Measurements from ENCODE around the gene RACGAP1.

Gene RACGAP1

DNA sequence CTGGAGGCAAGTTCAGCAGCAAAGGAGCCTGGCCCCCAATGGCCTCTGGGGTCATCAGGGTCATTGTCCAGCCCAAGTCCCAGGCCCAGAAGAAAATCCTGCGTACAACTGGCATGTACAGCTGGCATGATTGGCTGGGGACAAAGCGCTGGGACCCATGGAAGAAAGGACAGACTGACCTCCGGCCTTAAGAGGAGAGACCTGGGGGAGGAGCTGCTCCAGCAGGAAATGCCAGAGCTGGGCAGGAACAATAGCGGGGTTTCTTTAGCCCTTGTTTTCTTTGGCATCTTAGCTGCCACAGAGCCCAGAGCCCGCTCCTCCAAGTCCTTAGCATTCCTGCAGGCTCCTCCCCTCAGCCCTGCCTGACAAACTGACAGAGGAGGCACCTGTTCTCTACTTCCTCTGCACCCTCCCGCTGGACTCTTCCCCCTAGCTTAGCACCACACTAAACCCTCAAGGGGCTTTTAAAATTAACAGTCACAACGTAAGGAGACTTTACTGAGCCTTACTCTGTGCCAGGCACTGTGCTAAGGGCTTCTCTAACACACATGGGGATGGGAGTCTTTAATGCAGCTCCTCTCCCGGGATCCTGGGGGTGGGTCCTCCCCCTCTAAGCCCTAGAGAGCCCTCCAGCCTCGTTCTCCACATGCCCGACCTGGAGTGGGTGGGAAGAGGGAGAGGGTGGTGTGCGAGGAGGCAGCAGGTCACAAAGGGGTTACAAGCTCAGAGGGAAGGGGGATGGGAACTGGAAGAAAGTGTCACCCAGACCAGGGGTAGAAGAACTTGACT, 65.4 kb downstream of the RACGAP1 start:
- DNase-seq (ENCODE audit: low read depth in 2 of 2), result peak; percentile 75 to 83
- H3K4me3 ChIP-seq (replicated peaks in 1 of 2; ENCODE audit: low read depth in 2 of 2, low read length in 2 of 2), result no peak overlapping the region
- TF ChIP-seq, protein P1, sequence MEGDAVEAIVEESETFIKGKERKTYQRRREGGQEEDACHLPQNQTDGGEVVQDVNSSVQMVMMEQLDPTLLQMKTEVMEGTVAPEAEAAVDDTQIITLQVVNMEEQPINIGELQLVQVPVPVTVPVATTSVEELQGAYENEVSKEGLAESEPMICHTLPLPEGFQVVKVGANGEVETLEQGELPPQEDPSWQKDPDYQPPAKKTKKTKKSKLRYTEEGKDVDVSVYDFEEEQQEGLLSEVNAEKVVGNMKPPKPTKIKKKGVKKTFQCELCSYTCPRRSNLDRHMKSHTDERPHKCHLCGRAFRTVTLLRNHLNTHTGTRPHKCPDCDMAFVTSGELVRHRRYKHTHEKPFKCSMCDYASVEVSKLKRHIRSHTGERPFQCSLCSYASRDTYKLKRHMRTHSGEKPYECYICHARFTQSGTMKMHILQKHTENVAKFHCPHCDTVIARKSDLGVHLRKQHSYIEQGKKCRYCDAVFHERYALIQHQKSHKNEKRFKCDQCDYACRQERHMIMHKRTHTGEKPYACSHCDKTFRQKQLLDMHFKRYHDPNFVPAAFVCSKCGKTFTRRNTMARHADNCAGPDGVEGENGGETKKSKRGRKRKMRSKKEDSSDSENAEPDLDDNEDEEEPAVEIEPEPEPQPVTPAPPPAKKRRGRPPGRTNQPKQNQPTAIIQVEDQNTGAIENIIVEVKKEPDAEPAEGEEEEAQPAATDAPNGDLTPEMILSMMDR (IDR thresholded peaks at IDR 0.05; ENCODE audit: low read depth, low read length), result no peak

DNA sequence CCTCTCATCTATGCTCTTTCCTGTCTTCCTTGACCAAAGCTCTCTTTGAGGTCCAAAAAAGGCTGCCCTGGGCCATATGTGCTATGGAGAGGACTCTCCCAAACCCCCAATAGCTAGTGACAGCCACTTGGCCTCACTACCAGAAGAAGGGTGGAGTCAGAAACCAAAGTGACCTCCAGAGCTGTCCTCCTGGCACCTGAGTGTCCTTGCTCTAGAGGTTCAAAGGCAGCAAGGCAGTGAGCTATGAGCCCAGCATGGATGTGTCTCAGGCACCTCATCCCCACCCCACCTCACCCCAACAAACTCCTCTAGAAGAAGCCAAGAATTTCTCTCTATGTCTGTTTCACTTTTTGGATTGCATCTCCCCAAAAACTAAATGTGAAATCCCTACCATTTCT, 67.7 kb downstream of the RACGAP1 start:
- H3K4me3 ChIP-seq (replicated peaks in 1 of 2; ENCODE audit: low read depth in 2 of 2, low read length in 2 of 2), result no peak overlapping the region
- no peak for DNase-seq (ENCODE audit: low read depth in 2 of 2)
- TF ChIP-seq, protein P1 (IDR thresholded peaks at IDR 0.05; ENCODE audit: low read depth, low read length), result no peak

DNA sequence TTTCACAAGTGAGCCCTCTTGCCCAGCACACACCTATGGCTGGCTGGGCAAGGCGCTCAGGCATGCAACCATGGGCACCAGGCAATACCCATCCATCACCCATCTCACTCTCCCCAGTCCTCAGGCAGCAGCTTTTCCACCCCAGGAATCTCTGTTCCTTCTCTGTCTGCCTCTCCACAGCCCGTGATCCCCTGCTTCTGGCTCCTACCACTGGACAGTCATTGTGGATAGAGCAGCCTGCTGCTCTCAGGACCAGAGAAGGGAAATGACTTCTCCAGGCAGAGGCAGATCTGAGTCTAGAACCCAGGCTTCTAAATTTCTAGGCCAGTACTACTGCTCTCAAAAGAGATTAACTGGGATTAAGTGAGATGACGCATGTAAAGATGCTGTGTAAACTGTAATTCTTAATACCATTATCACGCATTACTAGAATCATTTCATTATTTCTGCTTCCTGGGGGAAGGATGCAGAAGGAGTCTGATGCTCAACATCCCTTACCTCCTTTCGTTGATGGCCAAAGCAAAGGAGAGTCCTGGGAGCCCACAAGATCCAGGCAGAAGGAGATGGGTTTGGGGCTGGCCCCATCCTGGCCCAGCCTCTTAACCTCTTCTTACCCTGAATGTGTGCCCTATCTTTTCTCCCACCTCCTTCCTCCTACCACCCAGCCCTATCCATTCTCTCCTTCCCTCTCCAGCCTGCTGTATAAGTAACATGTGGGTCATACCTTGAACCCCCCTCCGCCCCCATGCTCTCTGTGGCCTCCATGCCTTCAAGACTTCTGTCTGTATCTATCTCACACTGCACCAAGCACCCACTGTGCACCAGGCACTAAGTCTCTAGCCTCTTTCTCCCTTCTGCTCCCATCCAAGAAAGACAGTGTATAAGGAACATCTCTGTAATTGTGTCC, 68.4 kb downstream of the RACGAP1 start:
- TF ChIP-seq, protein P1 (IDR thresholded peaks at IDR 0.05; ENCODE audit: low read depth, low read length), result no peak
- no peak overlapping the region for H3K4me3 ChIP-seq (replicated peaks in 1 of 2; ENCODE audit: low read depth in 2 of 2, low read length in 2 of 2)
- DNase-seq (ENCODE audit: low read depth in 2 of 2), result no peak

DNA sequence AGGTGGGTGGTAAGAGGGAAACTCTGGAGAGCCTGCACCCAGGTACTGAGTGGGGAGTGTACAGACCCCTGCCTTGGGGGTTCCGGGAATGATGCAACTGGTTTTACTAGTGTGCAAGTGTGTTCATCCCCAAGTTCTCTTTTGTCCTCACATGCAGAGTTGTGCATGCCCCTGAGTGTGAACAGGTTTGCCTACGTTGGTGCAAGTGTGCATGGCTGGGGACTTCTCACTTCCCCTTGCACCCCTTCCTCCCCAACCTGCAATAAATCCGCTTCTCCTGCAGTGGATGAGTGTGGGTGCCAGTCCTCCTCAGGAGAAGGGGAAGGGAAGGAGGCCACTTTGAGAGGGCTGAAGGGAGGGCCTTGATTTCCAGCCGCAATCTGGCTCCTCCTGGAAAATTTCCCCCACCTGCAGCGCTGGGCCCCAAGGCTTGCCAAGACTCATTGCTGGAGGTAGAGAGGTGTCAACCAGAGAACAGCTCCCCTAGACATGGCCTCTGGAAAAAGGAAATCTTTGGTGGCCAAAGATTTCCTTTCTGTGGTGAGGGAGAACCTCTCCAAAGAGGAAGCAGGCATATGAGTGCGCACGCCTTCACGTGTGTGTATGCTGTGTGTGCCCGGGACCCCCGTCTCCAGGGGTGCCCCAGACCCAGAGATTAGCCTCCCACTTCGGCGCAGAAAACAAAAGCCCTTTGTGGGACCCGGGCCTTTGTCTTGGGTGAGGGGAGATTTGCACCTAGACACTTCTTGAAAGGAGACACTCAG, 69.2 kb downstream of the RACGAP1 start:
- no peak overlapping the region for H3K4me3 ChIP-seq (replicated peaks in 1 of 2; ENCODE audit: low read depth in 2 of 2, low read length in 2 of 2)
- no peak for DNase-seq (ENCODE audit: low read depth in 2 of 2)
- TF ChIP-seq, protein P1 (IDR thresholded peaks at IDR 0.05; ENCODE audit: low read depth, low read length), result no peak

DNA sequence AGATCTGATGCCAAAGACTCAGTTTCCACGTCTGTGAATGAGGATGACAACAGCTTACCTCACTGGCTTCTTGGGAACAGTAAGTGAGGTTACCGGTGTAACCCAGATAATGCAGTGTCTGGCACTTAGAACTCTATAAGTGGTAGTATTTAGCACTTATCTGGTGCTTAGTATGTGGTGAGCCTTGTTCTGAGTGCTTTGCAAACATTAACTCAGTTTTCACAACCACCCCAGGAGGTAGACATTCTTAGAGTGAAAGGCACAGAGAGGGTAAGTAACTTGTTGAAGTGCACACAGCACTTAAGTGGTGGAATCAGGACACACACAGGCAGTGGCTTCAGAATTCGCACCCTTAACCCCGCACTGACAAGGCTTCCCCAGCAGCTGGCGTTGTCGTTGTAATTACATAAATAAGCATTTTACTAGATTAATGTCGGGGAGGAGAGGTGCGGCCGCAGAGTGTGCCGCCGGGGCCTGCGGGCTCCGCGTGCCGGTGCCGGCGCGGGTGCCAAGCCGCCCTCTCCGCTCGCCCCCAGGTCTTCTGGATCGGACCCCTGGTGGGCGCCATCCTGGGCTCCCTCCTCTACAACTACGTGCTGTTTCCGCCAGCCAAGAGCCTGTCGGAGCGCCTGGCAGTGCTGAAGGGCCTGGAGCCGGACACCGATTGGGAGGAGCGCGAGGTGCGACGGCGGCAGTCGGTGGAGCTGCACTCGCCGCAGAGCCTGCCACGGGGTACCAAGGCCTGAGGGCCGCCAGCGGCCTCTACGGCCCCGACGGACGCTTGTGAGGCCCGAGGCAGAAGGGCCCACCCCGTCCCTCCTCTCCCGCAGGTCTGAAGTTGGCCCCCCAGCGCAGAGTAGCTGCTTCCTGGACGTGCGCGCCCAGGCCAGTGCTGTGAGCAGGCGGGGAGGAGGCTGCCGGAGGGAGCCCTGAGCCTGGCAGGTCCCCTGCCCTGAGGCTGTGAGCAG, 70.1 kb downstream of the RACGAP1 start:
- TF ChIP-seq, protein P1 (IDR thresholded peaks at IDR 0.05; ENCODE audit: low read depth, low read length), result no peak
- H3K4me3 ChIP-seq (replicated peaks in 1 of 2; ENCODE audit: low read depth in 2 of 2, low read length in 2 of 2), result no peak overlapping the region
- no peak for DNase-seq (ENCODE audit: low read depth in 2 of 2)

All from cardiac fibroblast (primary cell).